KMS-11 (cell line): ENCODE measurements around the gene B3GNT9.

Experiments
- H2AFZ ChIP-seq: fragments of 200-600 bp; sonication (generic); 2 replicates; pipeline ENCODE4 v1.6.1; 2016; ENCODE audit warnings: antibody characterized with exemption, mixed run types, low read depth
- H3K27ac ChIP-seq: fragments of 200-600 bp; sonication (generic); 2 replicates; pipeline ENCODE4 v1.6.1; 2016; ENCODE audit warnings: mild to moderate bottlenecking, mixed run types
- H3K27me3 ChIP-seq: fragments of 200-600 bp; sonication (generic); 2 replicates; pipeline ENCODE4 v1.6.1; 2017; ENCODE audit warnings: mild to moderate bottlenecking, low read depth, mixed run types, moderate library complexity; ENCODE audit not compliant: insufficient read depth
- H3K36me3 ChIP-seq: fragments of 200-600 bp; sonication (generic); 2 replicates; pipeline ENCODE4 v1.6.1; 2017; ENCODE audit warnings: mild to moderate bottlenecking, mixed run types; ENCODE audit not compliant: insufficient read depth
- H3K4me1 ChIP-seq: fragments of 200-600 bp; sonication (generic); 2 replicates; pipeline ENCODE4 v1.6.1; 2016; ENCODE audit warnings: mild to moderate bottlenecking, low read depth, mixed run types; ENCODE audit not compliant: poor library complexity, severe bottlenecking
- H3K4me2 ChIP-seq: fragments of 200-600 bp; sonication (generic); 2 replicates; pipeline ENCODE4 v1.7.0; 2016; ENCODE audit warnings: mild to moderate bottlenecking, mixed run types
- H3K4me3 ChIP-seq: fragments of 200-600 bp; sonication (generic); IDR thresholded peaks from 2 replicates; pipeline ENCODE4 v1.6.1; 2017; ENCODE audit warnings: low read depth, low read length, mixed read lengths; ENCODE audit not compliant: insufficient read depth
- H3K79me2 ChIP-seq: fragments of 200-600 bp; sonication (generic); 2 replicates; pipeline ENCODE4 v1.6.1; 2016; ENCODE audit warnings: low read depth, mixed run types; ENCODE audit not compliant: insufficient read depth
- H3K9ac ChIP-seq: fragments of 200-600 bp; sonication (generic); 2 replicates; pipeline ENCODE4 v1.6.1; 2016; ENCODE audit warnings: mild to moderate bottlenecking, mixed run types
- H4K20me1 ChIP-seq: fragments of 200-600 bp; sonication (generic); 2 replicates; pipeline ENCODE4 v1.6.1; 2016; ENCODE audit warnings: mild to moderate bottlenecking, mixed run types; ENCODE audit not compliant: insufficient read depth
- CTCF ChIP-seq: fragments of 200-600 bp; sonication (generic); conservative IDR thresholded peaks from 2 replicates; pipeline ENCODE4 v1.6.1; 2017; ENCODE audit warnings: low read depth, mild to moderate bottlenecking, antibody characterized with exemption, low read length, moderate library complexity, mixed read lengths

Gene B3GNT9

GRCh38 chr16:67182288-67182687, 31.5 kb upstream of the B3GNT9 start:
- Histone ChIP-seq H3K9ac (no peak overlapping the region), H3K4me1 (peaks cover 16% of the 10 kb centered on the region), H3K79me2 (no peaks in the 10 kb centered on the region), H3K27me3 (peaks cover 17% of the 10 kb centered on the region; the same call in 1 of the 2 replicates), H3K4me2 (peak overlapping the region; percentile 58; the same call in 1 of the 2 replicates), H2AFZ (no peak overlapping the region), H4K20me1 (no peaks in the 10 kb centered on the region), H3K4me3 (no peak overlapping the region), H3K27ac (no peak overlapping the region), H3K36me3 (no peaks in the 10 kb centered on the region)
- no peak for TF ChIP-seq CTCF

- Histone ChIP-seq H3K27me3 (peaks cover 9% of the 10 kb centered on the region; the same call in 1 of the 2 replicates), H3K79me2 (no peaks in the 10 kb centered on the region), H4K20me1 (no peaks in the 10 kb centered on the region), H3K4me3 (no peak overlapping the region), H3K4me1 (peaks cover 17% of the 10 kb centered on the region), H3K27ac (no peak overlapping the region), H2AFZ (no peak overlapping the region), H3K36me3 (no peaks in the 10 kb centered on the region), H3K9ac (no peak overlapping the region), H3K4me2 (no peak overlapping the region)
- TF ChIP-seq CTCF = no peak
Measured at GRCh38 chr16:67181346-67181745, 30.5 kb upstream of the B3GNT9 start.

- Histone ChIP-seq H2AFZ (no peak overlapping the region), H3K27me3 (no peaks in the 10 kb centered on the region), H3K4me2 (no peak overlapping the region), H3K4me1 (peaks cover 22% of the 10 kb centered on the region), H4K20me1 (no peaks in the 10 kb centered on the region), H3K27ac (no peak overlapping the region), H3K4me3 (no peak overlapping the region), H3K79me2 (no peaks in the 10 kb centered on the region), H3K36me3 (no peaks in the 10 kb centered on the region), H3K9ac (no peak overlapping the region)
- no peak for TF ChIP-seq CTCF
Measured at GRCh38 chr16:67180166-67180565, 29.4 kb upstream of the B3GNT9 start.

GRCh38 chr16:67179421-67180080, 28.8 kb upstream of the B3GNT9 start:
- H2AFZ ChIP-seq = no peak overlapping the region
- no peaks in the 10 kb centered on the region for H3K36me3 ChIP-seq
- TF ChIP-seq CTCF = 0 out of 2 replicates have a peak, but pooled peaks have one; percentile 41
- no peaks in the 10 kb centered on the region for H4K20me1 ChIP-seq
- H3K4me3 ChIP-seq = no peak overlapping the region
- peaks cover 28% of the 10 kb centered on the region for H3K4me1 ChIP-seq
- no peaks in the 10 kb centered on the region for H3K27me3 ChIP-seq
- no peaks in the 10 kb centered on the region for H3K79me2 ChIP-seq
- no peak overlapping the region for H3K27ac ChIP-seq
- no peak overlapping the region for H3K9ac ChIP-seq
- H3K4me2 ChIP-seq = no peak overlapping the region
